HG03095 (cell line): ENCODE data around the gene USP10.

Experiments used
- ATAC-seq: cut with Tn5 transposase; IDR thresholded peaks from one replicate; pipeline ENCODE4 v1.9.1; 2021; ENCODE audit warnings: moderate library complexity; ENCODE audit not compliant: unreplicated experiment

USP10 gene

DNA sequence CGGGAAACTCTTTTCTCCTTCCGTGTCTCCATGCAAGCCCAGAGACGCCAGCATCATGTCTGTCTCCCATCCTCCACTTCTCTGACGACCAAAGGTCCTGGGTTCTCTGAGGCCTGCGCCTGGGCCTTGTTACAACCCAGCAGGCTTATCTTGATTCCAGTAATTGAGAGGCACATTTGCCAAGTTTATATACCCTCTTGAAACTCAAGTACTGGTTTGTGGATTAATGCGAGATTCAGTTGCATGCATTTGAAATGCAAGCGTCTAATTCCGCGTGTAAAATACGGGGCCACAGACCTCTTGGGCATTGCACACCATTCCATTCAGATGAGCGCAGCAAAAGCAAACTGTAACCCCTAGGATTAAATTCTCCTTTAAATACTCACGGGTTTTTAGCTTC lies 91.3 kb downstream of the USP10 start:
- ATAC-seq: no peak

GRCh38 chr16:84791501-84791900 lies 91.7 kb downstream of the USP10 start:
- ATAC-seq: no peak

DNA sequence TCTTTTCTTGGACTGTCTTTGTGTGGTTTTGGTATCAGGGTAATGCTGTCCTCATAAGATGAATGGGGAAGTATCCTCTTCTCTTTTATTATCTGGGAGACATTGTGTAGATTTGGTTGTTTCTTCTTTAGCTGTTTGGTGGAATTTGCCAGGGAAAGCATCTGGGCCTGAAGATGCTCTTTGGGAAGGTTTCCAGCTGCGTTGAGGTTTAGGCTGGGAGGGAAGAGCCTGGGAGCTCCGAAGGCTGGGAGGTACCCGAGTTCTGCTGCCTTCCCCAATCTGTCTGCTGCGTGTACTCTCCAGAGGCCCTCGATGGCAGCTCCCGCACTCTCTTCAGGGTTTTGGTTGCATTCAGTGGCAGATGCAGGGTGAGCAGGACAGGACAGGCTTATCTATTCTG lies 94.4 kb downstream of the USP10 start:
- ATAC-seq: no peak

GRCh38 chr16:84794626-84795025 lies 94.8 kb downstream of the USP10 start:
- ATAC-seq: no peak

- ATAC-seq: no peak
These were observed 95.7 kb downstream of the USP10 start for GRCh38 chr16:84795329-84796053.

DNA sequence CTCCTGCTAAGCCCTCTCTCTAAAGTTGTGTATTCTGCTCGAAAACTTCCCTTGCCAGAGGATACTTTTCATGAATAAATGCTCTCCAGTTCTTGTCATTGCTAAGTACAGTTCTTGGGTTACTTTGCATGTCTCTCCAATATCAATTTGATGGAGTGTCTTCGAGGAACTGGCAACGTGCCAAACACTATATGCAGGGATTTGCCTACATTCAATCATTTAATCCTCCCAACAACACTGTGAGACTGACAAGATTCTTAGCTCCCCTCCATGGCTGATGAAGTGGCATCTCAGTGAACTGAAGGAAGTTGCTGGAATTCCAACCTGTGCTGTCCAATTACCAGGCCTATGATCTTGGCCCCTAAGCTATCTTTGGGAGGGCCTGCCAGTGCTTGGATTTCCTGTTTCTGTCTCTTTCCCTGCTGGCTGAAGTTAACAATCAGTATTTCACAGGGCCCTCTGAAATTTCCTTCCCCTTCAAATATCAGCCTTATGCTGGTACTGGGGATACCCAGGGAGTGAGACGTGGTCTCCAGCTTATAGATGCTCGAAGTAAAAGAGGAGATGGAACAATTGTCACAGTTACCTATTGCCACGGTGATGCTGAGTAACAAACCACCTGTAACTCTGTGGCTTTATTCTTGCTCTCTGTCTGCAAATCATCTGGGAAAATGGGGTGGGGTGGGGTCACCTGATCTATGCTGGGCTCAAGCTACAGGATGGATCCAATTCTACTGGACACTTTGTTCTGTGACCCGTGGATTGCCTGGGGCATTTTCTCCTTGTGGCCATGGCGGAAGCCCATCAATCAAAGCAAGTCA lies 100.6 kb downstream of the USP10 start:
- ATAC-seq: no peak

- ATAC-seq: no peak
These were observed 103.3 kb downstream of the USP10 start for GRCh38 chr16:84803146-84803545.

DNA sequence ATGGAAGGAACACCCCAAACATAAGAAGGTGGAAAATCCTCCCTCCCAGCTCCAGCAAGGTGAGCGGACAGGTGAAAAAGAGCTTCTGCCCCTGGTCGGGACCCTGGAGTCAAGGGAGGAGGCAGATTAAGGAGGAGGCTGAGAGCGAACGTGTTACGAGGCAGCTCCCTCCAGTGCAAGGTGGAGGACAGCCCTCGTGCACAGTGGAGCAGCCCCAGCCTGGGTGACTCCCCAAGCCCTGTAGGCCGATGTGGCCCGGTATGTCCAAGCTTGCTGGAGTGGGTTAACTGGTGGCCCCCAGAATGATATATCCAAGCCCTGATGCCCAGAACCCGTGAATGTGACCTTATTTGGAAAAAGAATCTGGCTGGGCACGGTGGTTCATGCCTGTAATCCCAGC lies 104.5 kb downstream of the USP10 start:
- ATAC-seq: no peak

GRCh38 chr16:84806256-84806889 lies 106.6 kb downstream of the USP10 start:
- no peak for ATAC-seq

- no peak for ATAC-seq
These were observed 107.1 kb downstream of the USP10 start for GRCh38 chr16:84806890-84807258.

GRCh38 chr16:84807776-84808175 lies 108.0 kb downstream of the USP10 start:
- ATAC-seq: no peak

DNA sequence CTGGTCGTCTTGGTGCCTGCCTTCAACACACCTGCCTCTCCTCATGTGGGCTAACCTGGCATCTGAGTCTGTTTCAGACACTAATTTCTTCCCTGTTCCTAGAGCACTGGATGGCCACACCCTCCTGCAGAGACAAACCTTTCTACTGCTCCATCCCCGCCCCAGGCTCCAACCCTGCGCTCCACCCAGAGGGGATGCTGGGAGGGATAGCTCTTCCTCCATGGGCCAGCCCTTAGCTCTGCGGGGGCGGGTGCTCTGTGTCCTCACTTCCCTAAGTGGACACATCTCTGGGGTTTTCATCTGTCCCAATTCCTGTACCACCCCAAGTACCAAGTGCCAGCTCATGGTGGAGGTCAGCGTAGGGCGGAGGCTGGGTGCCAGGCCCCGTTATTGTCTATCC lies 109.0 kb downstream of the USP10 start:
- no peak for ATAC-seq

DNA sequence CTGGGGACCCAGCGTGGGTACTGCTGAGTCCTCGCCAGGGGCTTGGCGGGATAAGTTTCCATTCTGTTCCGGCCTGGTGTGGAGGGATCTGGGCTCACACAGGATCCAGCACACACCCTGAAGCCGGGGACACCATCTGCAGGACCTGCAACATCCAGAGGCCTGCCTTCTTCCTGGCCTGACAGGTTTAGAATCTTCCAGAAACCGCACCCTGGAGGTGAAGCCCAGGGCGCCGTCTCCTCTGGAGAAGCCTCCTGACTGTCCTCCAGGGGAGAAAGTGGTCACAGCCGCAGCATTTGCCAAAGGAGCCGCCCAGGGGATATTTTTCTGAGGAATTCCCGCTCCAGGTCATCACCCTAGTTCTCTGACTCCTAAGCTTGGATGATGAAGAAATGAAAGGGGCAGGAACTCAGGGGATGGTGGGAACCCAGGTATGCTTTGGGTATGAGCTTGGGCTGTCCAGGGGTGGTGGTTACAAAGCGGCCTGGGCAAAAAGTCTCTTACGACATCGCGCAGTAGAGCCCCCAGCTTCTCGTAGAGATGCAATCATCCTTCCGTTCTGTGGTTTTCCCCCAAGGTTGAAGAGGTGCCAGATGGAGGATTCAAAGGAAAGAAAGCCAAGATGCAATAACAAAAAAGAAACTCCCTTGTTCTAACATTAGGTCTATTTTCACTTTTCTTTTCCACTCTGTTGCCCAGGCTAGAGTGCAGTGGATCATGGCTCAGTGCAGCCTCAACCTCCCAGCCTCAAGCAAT lies 110.9 kb downstream of the USP10 start:
- no peak for ATAC-seq

DNA sequence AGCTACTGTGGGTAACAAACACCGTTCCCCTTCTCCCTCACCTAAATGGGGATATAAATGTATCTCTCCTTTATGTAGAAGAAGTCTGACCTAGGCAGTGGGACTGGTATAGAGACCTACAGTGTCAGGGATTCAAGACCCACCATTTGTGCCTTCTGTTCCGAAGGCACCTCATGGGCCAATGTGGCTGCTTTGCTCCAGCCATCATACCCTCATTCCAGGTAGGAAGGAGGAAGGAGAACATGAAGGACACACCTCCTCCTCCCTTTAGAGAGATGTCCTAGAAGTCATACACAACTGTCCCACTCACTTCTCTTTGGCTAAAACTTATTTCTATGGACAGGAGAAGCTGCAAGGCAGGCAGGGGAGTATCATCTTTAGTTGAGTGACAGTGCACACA lies 111.7 kb downstream of the USP10 start:
- ATAC-seq: no peak

DNA sequence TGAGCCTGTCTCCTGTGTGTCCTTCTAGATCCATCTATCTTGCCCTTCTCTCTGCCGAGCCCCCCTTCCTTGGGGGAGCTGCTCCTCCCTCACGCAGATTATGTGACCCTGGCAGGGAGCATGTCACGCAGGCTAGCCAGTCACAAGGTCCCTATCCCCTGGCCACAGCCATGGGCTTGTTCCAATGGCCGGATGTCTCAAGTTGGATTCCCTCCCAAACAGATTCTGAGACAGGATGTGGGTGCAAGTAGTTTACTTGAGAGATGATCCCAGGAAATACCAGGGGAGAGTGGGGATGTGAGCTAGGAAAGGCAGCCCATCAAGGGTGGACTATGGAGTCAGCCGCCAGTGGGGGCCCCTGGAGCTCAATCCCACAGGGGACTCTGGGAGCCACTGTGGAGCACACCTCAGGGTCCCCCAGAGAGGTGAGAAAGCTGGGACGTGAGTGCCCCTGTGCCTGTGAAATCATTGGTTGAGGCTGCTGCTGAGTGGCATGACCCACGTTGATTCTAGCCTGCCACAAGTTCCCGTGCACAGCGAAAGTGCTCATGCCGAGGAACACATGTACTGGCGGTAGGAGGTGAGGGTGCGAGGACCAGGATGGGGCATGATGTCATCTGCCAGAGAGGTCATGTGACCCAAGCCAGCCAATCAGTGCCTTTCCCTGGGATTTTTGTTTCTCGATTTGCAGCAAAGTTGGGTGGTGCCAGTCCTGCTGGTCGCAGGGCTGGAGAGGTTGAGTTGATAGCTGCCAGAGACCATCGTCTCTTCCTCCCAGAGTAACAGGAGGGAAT lies 113.5 kb downstream of the USP10 start:
- ATAC-seq: no peak

DNA sequence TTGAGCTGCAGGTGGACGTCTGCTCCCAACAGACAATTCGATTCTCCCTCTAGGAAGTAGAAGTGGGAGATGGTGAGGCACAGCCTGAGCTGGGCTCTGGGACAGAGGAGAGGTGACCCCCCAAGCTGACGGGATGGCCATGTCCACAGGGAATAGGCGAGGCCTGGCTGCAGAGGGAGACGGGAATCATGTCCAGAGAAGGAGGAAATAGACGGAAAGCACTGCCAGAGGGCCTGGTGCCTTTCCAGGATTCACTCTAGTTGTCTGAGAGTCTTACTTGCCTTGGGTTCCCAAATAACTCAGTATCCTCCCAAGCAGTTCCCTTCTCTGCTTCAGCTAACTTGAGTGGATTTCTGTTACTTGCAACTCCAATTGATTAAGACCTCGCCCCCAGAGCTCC lies 115.7 kb downstream of the USP10 start:
- ATAC-seq: no peak

- ATAC-seq: no peak
These were observed 116.2 kb downstream of the USP10 start for GRCh38 chr16:84816023-84816422.

DNA sequence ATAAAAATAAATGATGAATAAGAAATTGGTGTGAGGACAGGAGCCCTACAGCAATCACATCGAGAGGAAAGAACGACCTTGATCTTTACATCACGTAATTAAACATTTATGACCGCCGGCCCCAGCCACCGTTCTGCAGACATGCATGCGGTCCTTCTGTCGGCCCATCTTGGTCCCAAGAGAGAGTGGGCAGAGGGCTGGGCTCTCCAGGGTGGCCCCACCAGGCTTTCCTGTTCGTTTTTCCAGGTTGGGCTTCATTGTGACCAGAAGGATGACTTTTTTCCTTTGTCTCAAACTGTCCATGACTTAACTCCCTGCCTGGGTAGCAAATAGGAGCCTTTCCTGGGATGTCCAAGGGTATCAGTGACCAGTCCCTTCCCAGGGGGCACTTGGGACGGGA lies 116.7 kb downstream of the USP10 start:
- ATAC-seq: no peak

- no peak for ATAC-seq
These were observed 117.4 kb downstream of the USP10 start for GRCh38 chr16:84817206-84817605.

DNA sequence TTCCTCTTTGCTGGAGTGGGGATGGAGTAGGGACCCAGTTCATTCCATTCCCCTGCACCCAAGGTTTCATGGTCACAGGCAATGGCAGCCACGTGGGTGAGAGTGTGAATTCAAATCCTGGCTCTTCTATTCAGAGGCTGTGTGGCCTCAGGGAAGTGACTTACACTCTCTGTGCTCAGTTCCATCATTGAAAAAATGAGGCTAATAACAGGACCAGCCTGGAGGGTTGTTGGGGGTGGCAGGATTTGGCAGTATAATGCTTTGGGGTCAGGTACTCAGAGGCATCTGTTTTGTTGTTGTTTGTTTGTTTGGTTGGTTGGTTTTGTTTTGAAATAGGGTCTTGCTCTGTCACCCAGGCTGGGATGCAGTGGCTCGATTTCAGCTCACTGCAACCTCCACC lies 117.8 kb downstream of the USP10 start:
- no peak for ATAC-seq

DNA sequence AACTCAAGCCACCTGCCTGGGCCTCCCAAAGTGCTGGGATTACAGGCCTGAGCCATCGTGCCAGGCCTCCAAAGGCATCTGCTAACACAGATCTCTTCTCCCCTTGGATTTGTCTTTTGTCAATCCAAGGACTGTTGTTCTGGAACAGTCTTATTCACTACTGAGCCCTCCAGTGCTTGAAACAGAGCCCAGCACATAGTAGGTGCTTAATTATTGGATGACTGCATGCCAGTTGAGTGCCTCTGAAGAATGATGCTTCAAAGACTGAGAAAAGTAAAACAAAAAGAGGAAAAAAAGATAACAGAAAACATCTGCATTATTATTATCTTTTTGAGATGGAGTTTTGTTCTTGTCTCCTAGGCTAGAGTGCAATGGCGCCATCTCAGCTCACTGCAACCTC lies 118.3 kb downstream of the USP10 start:
- ATAC-seq: no peak
